Stimulated activated naive CD8-positive, alpha-beta T cell treated with anti-CD3 and anti-CD28 coated beads, Interleukin-15, Interleukin-2, amounts not matched to agents 100 ng/mL and 50 ng/mL, for 24 hours (primary cell): ENCODE measurements around the gene NBAS.
"Not testable (repeated sequence)": the region's sequence is repeated elsewhere in the genome, so short reads cannot be mapped to it uniquely, and the experiment has no call there.

ENCODE experiments used
- H3K27ac Mint-ChIP-seq: one replicate; pipeline ENCODE4 v1.8.0; 2021; ENCODE audit warnings: mild to moderate bottlenecking, mixed read lengths
- H3K27me3 Mint-ChIP-seq: one replicate; pipeline ENCODE4 v1.8.0; 2021; ENCODE audit warnings: mixed read lengths
- H3K36me3 Mint-ChIP-seq: one replicate; pipeline ENCODE4 v1.8.0; 2021; ENCODE audit warnings: low read depth, mixed read lengths
- H3K4me1 Mint-ChIP-seq: one replicate; pipeline ENCODE4 v1.8.0; 2021; ENCODE audit warnings: low read depth, mixed read lengths
- H3K4me3 Mint-ChIP-seq: one replicate; pipeline ENCODE4 v1.8.0; 2021; ENCODE audit warnings: mild to moderate bottlenecking, mixed read lengths
- H3K9me3 Mint-ChIP-seq: one replicate; pipeline ENCODE4 v1.8.0; 2021; ENCODE audit warnings: mixed read lengths

Gene NBAS

GRCh38 chr2:15538792-15539191 lies 22.3 kb downstream of the NBAS start:
- Mint-ChIP-seq H3K4me3 (no peak overlapping the region), H3K4me1 (peaks cover 7% of the 10 kb centered on the region), H3K9me3 (no peaks in the 10 kb centered on the region), H3K27ac (no peak overlapping the region), H3K36me3 (peaks cover 35% of the 10 kb centered on the region), H3K27me3 (no peaks in the 10 kb centered on the region)

- Mint-ChIP-seq H3K27ac (no peak overlapping the region), H3K4me1 (peaks cover 3% of the 10 kb centered on the region), H3K36me3 (peaks cover 46% of the 10 kb centered on the region), H3K4me3 (no peak overlapping the region), H3K9me3 (no peaks in the 10 kb centered on the region), H3K27me3 (no peaks in the 10 kb centered on the region)
Measured at GRCh38 chr2:15533860-15534480, 27.2 kb downstream of the NBAS start.

- H3K4me3 Mint-ChIP-seq: no peak overlapping the region
- no peaks in the 10 kb centered on the region for H3K27me3 Mint-ChIP-seq
- H3K4me1 Mint-ChIP-seq: peaks cover 3% of the 10 kb centered on the region
- H3K36me3 Mint-ChIP-seq: peaks cover 47% of the 10 kb centered on the region
- no peaks in the 10 kb centered on the region for H3K9me3 Mint-ChIP-seq
- no peak overlapping the region for H3K27ac Mint-ChIP-seq
Measured at GRCh38 chr2:15532996-15533395, 28.1 kb downstream of the NBAS start.

GRCh38 chr2:15531095-15531854 lies 29.9 kb downstream of the NBAS start:
- Mint-ChIP-seq H3K4me1 (no peaks in the 10 kb centered on the region), H3K9me3 (no peaks in the 10 kb centered on the region)

GRCh38 chr2:15527074-15527739 lies 33.9 kb downstream of the NBAS start:
- H3K27me3 Mint-ChIP-seq: no peaks in the 10 kb centered on the region
- no peak overlapping the region for H3K27ac Mint-ChIP-seq
- no peaks in the 10 kb centered on the region for H3K9me3 Mint-ChIP-seq
- H3K4me1 Mint-ChIP-seq: no peaks in the 10 kb centered on the region
- H3K36me3 Mint-ChIP-seq: peaks cover 60% of the 10 kb centered on the region
- no peak overlapping the region for H3K4me3 Mint-ChIP-seq

More at GRCh38 chr2:15531095-15531854, 29.9 kb downstream of the NBAS start:
- Mint-ChIP-seq H3K4me3 (no peak overlapping the region), H3K36me3 (peaks cover 59% of the 10 kb centered on the region), H3K27ac (no peak overlapping the region), H3K27me3 (no peaks in the 10 kb centered on the region)

GRCh38 chr2:15521641-15522181 lies 39.4 kb downstream of the NBAS start:
- Mint-ChIP-seq H3K9me3 (no peaks in the 10 kb centered on the region), H3K27me3 (no peaks in the 10 kb centered on the region), H3K27ac (no peak overlapping the region), H3K4me3 (no peak overlapping the region), H3K36me3 (peaks cover 57% of the 10 kb centered on the region), H3K4me1 (no peaks in the 10 kb centered on the region)

- Mint-ChIP-seq H3K4me3 (no peak overlapping the region), H3K36me3 (peaks cover 56% of the 10 kb centered on the region), H3K4me1 (no peaks in the 10 kb centered on the region), H3K27ac (no peak overlapping the region), H3K9me3 (no peaks in the 10 kb centered on the region), H3K27me3 (no peaks in the 10 kb centered on the region)
Measured at GRCh38 chr2:15520346-15520745, 40.8 kb downstream of the NBAS start.

- not testable (repeated sequence) for H3K27me3 Mint-ChIP-seq, H3K9me3 Mint-ChIP-seq, H3K4me3 Mint-ChIP-seq, H3K4me1 Mint-ChIP-seq, H3K27ac Mint-ChIP-seq
- peaks cover 52% of the 10 kb centered on the region for H3K36me3 Mint-ChIP-seq
Measured at GRCh38 chr2:15518759-15519158, 42.4 kb downstream of the NBAS start.

- Mint-ChIP-seq H3K4me1 (no peaks in the 10 kb centered on the region), H3K27me3 (no peaks in the 10 kb centered on the region), H3K9me3 (no peaks in the 10 kb centered on the region), H3K36me3 (peaks cover 56% of the 10 kb centered on the region), H3K27ac (no peak overlapping the region), H3K4me3 (no peak overlapping the region)
Measured at GRCh38 chr2:15517793-15518192, 43.3 kb downstream of the NBAS start.

- H3K36me3 Mint-ChIP-seq: peaks cover 71% of the 10 kb centered on the region
- no peak overlapping the region for H3K27ac Mint-ChIP-seq
- H3K4me1 Mint-ChIP-seq: no peaks in the 10 kb centered on the region
- H3K27me3 Mint-ChIP-seq: no peaks in the 10 kb centered on the region
- H3K4me3 Mint-ChIP-seq: no peak overlapping the region
- no peaks in the 10 kb centered on the region for H3K9me3 Mint-ChIP-seq
Measured at GRCh38 chr2:15511686-15512085, 49.4 kb downstream of the NBAS start.

GRCh38 chr2:15510552-15510951 lies 50.6 kb downstream of the NBAS start:
- Mint-ChIP-seq H3K36me3 (peaks cover 77% of the 10 kb centered on the region), H3K27me3 (no peaks in the 10 kb centered on the region), H3K4me1 (peaks cover 2% of the 10 kb centered on the region), H3K27ac (no peak overlapping the region), H3K9me3 (no peaks in the 10 kb centered on the region), H3K4me3 (no peak overlapping the region)

GRCh38 chr2:15510131-15510530 lies 51.0 kb downstream of the NBAS start:
- peaks cover 3% of the 10 kb centered on the region for H3K4me1 Mint-ChIP-seq
- no peaks in the 10 kb centered on the region for H3K9me3 Mint-ChIP-seq
- no peak overlapping the region for H3K27ac Mint-ChIP-seq
- no peak overlapping the region for H3K4me3 Mint-ChIP-seq
- H3K36me3 Mint-ChIP-seq: peaks cover 77% of the 10 kb centered on the region
- no peaks in the 10 kb centered on the region for H3K27me3 Mint-ChIP-seq

- no peak overlapping the region for H3K27ac Mint-ChIP-seq
- H3K9me3 Mint-ChIP-seq: no peaks in the 10 kb centered on the region
- H3K4me1 Mint-ChIP-seq: peaks cover 3% of the 10 kb centered on the region
- no peak overlapping the region for H3K4me3 Mint-ChIP-seq
- no peaks in the 10 kb centered on the region for H3K27me3 Mint-ChIP-seq
- H3K36me3 Mint-ChIP-seq: peaks cover 81% of the 10 kb centered on the region
Measured at GRCh38 chr2:15507697-15508096, 53.4 kb downstream of the NBAS start.

GRCh38 chr2:15507061-15507460 lies 54.1 kb downstream of the NBAS start:
- H3K27ac Mint-ChIP-seq: no peak overlapping the region
- peaks cover 82% of the 10 kb centered on the region for H3K36me3 Mint-ChIP-seq

GRCh38 chr2:15506229-15506819 lies 54.8 kb downstream of the NBAS start:
- Mint-ChIP-seq H3K27ac (no peak overlapping the region), H3K4me3 (no peak overlapping the region), H3K9me3 (no peaks in the 10 kb centered on the region), H3K36me3 (peaks cover 81% of the 10 kb centered on the region), H3K4me1 (peaks cover 3% of the 10 kb centered on the region), H3K27me3 (no peaks in the 10 kb centered on the region)

More at GRCh38 chr2:15507061-15507460, 54.1 kb downstream of the NBAS start:
- Mint-ChIP-seq H3K4me1 (peaks cover 3% of the 10 kb centered on the region), H3K27me3 (no peaks in the 10 kb centered on the region), H3K9me3 (no peaks in the 10 kb centered on the region), H3K4me3 (no peak overlapping the region)
